Activated CD8-positive, alpha-beta T cell treated with anti-CD3 and anti-CD28 coated beads for 36 hours (primary cell): ENCODE data around the gene GNAO1. TPM values are rescaled to one million over a fixed set of nuclear protein-coding genes. Genes with fewer than 3 reads are reported as not detected.
A peak's percentile ranks its signal among the peaks of the same experiment; 100 is the strongest.

ENCODE experiments used
- ATAC-seq: fragments of 200-7000 bp; cut with Tn5 transposase; one replicate; pipeline ENCODE4 v1.10.0; 2021; ENCODE audit warnings: mild to moderate bottlenecking, moderate library complexity
- CTCF ChIA-PET: fragments of 350-600 bp; sonication (Branson Sonifier 250); formaldehyde crosslinking; loops from one replicate; lab custom pipeline; 2021; ENCODE audit warnings: antibody characterized with exemption; lab: Charles Lee
- POLR2A ChIA-PET: fragments of 350-600 bp; sonication (Branson Sonifier 250); formaldehyde crosslinking; loops from one replicate; lab custom pipeline; 2021; ENCODE audit warnings: antibody characterized with exemption; lab: Charles Lee
- DNase-seq: peaks from one replicate; pipeline ENCODE4 v3.0.0-alpha.2; 2020
- H3K27ac Mint-ChIP-seq: one replicate; pipeline ENCODE4 v1.8.0; 2021; ENCODE audit warnings: mild to moderate bottlenecking, mixed read lengths
- H3K27me3 Mint-ChIP-seq: one replicate; pipeline ENCODE4 v1.8.0; 2021; ENCODE audit warnings: mixed read lengths
- H3K36me3 Mint-ChIP-seq: one replicate; pipeline ENCODE4 v1.8.0; 2021; ENCODE audit warnings: low read depth, mixed read lengths
- H3K4me1 Mint-ChIP-seq: one replicate; pipeline ENCODE4 v1.8.0; 2021; ENCODE audit warnings: low read depth, mixed read lengths
- H3K4me3 Mint-ChIP-seq: one replicate; pipeline ENCODE4 v1.8.0; 2021; ENCODE audit warnings: mild to moderate bottlenecking, moderate library complexity, mixed read lengths
- H3K9me3 Mint-ChIP-seq: one replicate; pipeline ENCODE4 v1.8.0; 2021; ENCODE audit warnings: mixed read lengths
- intact Hi-C: fragments of 100-400 bp; cut with micrococcal nuclease; formaldehyde crosslinking; loops from one replicate; pipeline ENCODE4 v1.10.0; 2022
- total RNA-seq, 2 experiments: library from RNA; stranded (reverse); gene quantifications; one replicate each; pipeline ENCODE4 v1.2.3, GENCODE V29; 2021
- TF ChIP-seq, protein P1 (sequence below): fragments of 200-600 bp; IDR thresholded peaks from one replicate; pipeline ENCODE4 v1.8.0; 2022; ENCODE audit warnings: antibody characterized with exemption, mild to moderate bottlenecking

Gene GNAO1
- total RNA-seq, 2 experiments from 2014 or later, result 2.3 to 2.4 TPM

DNA sequence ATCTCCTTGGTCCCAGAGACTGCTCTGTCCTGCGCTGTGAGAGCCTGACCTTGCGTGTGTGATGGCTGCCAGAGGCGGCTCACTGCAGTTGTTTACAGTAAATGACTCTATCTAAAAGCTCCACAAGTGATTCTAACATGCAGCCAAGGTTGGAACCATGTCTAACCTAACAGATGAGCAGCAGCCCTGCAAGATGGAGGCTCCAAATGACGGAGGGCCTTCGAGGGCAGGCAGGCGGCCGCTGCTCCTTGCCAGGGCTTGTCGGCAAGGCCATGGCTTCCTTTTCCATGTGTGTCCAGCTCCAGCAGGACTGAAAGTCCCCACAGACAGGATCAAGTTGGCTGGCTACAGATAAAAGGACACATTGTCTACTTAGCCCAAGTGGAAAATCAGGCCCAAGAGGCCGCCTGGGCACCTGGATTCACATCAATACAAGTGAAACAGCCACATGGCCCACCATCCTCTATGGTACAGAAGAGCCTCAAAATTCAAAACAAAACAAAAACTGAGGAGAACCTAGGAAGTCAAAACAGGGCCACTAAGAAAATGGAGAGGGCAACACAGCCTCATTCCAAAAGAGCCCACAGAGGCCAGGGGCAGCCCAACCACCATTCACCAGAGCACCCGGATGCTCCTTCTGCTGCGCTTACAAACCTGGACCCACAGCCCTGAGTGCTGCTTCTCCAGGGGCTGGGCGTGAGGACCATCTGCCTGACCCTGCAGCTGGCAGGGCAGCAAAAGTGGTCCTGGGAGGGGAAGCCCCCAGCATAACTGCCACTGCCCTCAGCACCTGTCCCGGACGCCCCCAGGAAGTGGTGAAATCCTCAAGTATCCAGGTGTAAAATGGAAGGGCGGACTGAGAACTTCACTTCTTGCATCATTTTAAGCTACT, 169.1 kb downstream of the GNAO1 start:
- ChIA-PET POLR2A (no interaction called here), CTCF (interaction anchor here (0.9 kb wide), 1 partner anchor 23 kb away, joined by 3 read pairs; no protein-coding TSS in a partner anchor)
- peaks cover 2% of the 10 kb centered on the region for H3K36me3 Mint-ChIP-seq
- TF ChIP-seq, protein P1, sequence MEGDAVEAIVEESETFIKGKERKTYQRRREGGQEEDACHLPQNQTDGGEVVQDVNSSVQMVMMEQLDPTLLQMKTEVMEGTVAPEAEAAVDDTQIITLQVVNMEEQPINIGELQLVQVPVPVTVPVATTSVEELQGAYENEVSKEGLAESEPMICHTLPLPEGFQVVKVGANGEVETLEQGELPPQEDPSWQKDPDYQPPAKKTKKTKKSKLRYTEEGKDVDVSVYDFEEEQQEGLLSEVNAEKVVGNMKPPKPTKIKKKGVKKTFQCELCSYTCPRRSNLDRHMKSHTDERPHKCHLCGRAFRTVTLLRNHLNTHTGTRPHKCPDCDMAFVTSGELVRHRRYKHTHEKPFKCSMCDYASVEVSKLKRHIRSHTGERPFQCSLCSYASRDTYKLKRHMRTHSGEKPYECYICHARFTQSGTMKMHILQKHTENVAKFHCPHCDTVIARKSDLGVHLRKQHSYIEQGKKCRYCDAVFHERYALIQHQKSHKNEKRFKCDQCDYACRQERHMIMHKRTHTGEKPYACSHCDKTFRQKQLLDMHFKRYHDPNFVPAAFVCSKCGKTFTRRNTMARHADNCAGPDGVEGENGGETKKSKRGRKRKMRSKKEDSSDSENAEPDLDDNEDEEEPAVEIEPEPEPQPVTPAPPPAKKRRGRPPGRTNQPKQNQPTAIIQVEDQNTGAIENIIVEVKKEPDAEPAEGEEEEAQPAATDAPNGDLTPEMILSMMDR, result no peak
- no peak for DNase-seq
- H3K27me3 Mint-ChIP-seq, result no peaks in the 10 kb centered on the region
- intact Hi-C loops, result no loop called here
- no peak overlapping the region for H3K27ac Mint-ChIP-seq
- H3K9me3 Mint-ChIP-seq, result no peaks in the 10 kb centered on the region
- no peak for ATAC-seq
- peaks cover 36% of the 10 kb centered on the region for H3K4me1 Mint-ChIP-seq
- no peak overlapping the region for H3K4me3 Mint-ChIP-seq

DNA sequence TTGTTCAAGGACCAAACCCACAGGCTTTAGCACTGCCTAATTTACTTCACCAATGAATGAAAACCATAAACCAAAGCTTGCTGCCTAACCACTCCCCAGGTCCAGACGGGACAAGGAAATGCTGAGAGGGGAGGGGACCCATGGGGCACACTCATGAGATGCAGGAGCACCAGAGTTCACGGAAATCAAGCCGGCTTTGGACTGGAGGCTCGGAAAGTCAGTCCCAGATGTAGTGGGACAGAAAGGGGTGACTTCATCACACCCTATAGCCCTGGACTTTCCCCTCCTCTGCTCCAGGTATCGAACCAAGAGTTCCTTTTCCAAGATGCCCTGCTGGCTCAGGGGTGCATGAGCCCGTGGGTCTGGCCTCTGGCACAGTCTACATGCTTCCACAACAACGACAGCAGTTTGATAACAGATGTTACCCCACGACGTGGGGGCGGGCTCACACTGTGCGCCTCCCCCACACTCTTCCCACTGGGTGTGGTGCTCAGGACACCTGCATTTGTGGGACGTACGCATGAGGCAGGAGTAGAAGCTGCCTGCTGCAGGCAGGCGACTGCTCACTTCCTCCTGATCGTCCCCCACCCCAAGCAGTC, 170.9 kb downstream of the GNAO1 start:
- ChIA-PET POLR2A (interaction anchor here (0.7 kb wide), 1 partner anchor 102 kb away, joined by 4 read pairs; no protein-coding TSS in a partner anchor), CTCF (interaction anchor here (0.9 kb wide), 1 partner anchor 47 kb away, joined by 3 read pairs; no protein-coding TSS in a partner anchor)
- no peaks in the 10 kb centered on the region for H3K9me3 Mint-ChIP-seq
- H3K4me1 Mint-ChIP-seq, result peaks cover 21% of the 10 kb centered on the region
- ATAC-seq, result no peak
- no peak overlapping the region for H3K4me3 Mint-ChIP-seq
- H3K27me3 Mint-ChIP-seq, result no peaks in the 10 kb centered on the region
- peaks cover 3% of the 10 kb centered on the region for H3K36me3 Mint-ChIP-seq
- intact Hi-C loops, result no loop called here
- peak overlapping the region; percentile 37 for H3K27ac Mint-ChIP-seq
- no peak for DNase-seq
- TF ChIP-seq, protein P1, result no peak

DNA sequence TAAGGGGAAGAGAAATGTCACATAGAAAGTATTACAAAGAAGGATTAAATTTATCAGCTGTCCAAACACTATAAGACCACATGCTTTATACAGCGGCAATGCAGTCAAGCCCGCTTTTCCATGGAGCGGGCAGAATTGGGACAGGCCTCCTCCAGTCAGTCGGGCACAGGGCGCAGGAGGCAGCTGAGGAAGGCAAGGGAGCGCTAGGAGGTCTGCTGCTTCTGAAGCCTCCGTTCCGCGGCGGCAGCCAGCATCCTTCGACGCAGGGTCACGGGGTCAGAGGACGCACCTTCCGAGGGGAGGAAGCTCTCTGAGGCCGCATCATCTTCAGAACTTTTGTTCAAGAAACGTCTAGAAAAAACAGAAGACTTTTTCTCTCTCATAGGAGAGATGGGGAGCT, 171.4 kb downstream of the GNAO1 start:
- Mint-ChIP-seq H3K27me3 (no peaks in the 10 kb centered on the region), H3K9me3 (no peaks in the 10 kb centered on the region)

DNA sequence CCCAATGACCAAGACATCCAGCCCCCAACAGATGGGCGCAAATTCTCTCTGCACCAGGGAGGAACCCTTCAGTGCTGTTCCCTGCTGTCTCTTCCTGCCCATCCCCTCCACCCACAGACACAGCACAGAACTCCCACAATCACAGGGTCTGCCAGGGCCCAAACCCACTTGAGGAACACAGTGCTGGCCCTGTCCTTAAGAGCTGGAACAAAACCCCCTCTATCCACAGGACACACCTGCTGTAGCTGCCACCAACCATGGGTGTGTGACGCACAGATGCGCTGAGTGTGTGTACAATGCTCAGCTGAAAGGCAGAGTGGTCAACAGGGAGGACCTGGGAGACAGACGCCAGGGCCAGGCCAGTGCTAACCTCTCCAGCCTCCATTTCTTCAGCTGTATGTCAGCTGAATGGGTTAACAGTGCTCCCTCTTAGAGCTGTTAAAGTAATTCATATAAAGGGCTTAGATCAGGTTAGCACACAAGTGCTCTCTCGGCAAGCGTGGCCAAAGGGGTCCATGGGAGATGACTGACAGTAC, 172.0 kb downstream of the GNAO1 start:
- CTCF ChIA-PET, result no interaction called here
- TF ChIP-seq, protein P1, result no peak
- H3K4me1 Mint-ChIP-seq, result peaks cover 11% of the 10 kb centered on the region
- no peak overlapping the region for H3K27ac Mint-ChIP-seq
- no peak for ATAC-seq
- no peak for DNase-seq
- H3K4me3 Mint-ChIP-seq, result no peak overlapping the region
- POLR2A ChIA-PET, result no interaction called here
- intact Hi-C loops, result no loop called here
- peaks cover 8% of the 10 kb centered on the region for H3K36me3 Mint-ChIP-seq
- H3K27me3 Mint-ChIP-seq, result no peaks in the 10 kb centered on the region
- no peaks in the 10 kb centered on the region for H3K9me3 Mint-ChIP-seq

More for the DNA sequence above, 171.4 kb downstream of the GNAO1 start:
- ChIA-PET CTCF (interaction anchor here (0.9 kb wide), 1 partner anchor 47 kb away, joined by 3 read pairs; no protein-coding TSS in a partner anchor), POLR2A (no interaction called here)
- no peak for ATAC-seq
- Mint-ChIP-seq H3K4me1 (peaks cover 16% of the 10 kb centered on the region), H3K27ac (no peak overlapping the region), H3K4me3 (no peak overlapping the region), H3K36me3 (peaks cover 8% of the 10 kb centered on the region)
- intact Hi-C loops, result no loop called here
- TF ChIP-seq, protein P1, result no peak
- no peak for DNase-seq
